GM23338 (cell line): Measurements from ENCODE around the gene TBC1D9. TPM values are rescaled to one million over a fixed set of nuclear protein-coding genes. Genes with fewer than 3 reads are reported as not detected.

Source experiments
- ATAC-seq: fragments of 200-7000 bp; cut with Tn5 transposase; 3 replicates; pipeline ENCODE4 v1.9.1; 2020
- DNase-seq: peaks from one replicate; pipeline ENCODE4 v3.0.0-alpha.2; 2015; ENCODE audit warnings: low spot score
- H2AFZ ChIP-seq: fragments of 200-600 bp; sonication (generic); 2 replicates; pipeline ENCODE4 v1.8.0; 2016; ENCODE audit warnings: antibody characterized with exemption, mild to moderate bottlenecking, moderate library complexity
- H3F3A ChIP-seq: fragments of 200-600 bp; sonication (generic); replicated peaks from 2 replicates; pipeline ENCODE4 v1.8.0; 2017; ENCODE audit warnings: antibody characterized with exemption, mixed run types, low read depth
- H3K27ac ChIP-seq: fragments of 200-600 bp; sonication (generic); 2 replicates; pipeline ENCODE4 v1.6.1; 2016; ENCODE audit warnings: low read depth
- H3K27me3 ChIP-seq: fragments of 200-600 bp; sonication (generic); 2 replicates; pipeline ENCODE4 v1.8.0; 2016; ENCODE audit warnings: mild to moderate bottlenecking, mixed run types, moderate library complexity; ENCODE audit not compliant: insufficient read depth
- H3K36me3 ChIP-seq: fragments of 200-600 bp; sonication (generic); 2 replicates; pipeline ENCODE4 v1.8.0; 2016; ENCODE audit warnings: mild to moderate bottlenecking; ENCODE audit not compliant: insufficient read depth
- H3K4me1 ChIP-seq: fragments of 200-600 bp; sonication (generic); 2 replicates; pipeline ENCODE4 v1.8.0; 2016; ENCODE audit warnings: mild to moderate bottlenecking, moderate library complexity; ENCODE audit not compliant: insufficient read depth
- H3K4me2 ChIP-seq: fragments of 200-600 bp; sonication (generic); 2 replicates; pipeline ENCODE4 v1.7.1; 2017; ENCODE audit warnings: mixed run types
- H3K4me3 ChIP-seq: fragments of 200-600 bp; sonication (generic); 2 replicates; pipeline ENCODE4 v1.6.1; 2016; ENCODE audit warnings: mixed run types
- H3K79me2 ChIP-seq: fragments of 200-600 bp; sonication (generic); replicated peaks from 2 replicates; pipeline ENCODE4 v1.8.0; 2017; ENCODE audit warnings: mild to moderate bottlenecking; ENCODE audit not compliant: insufficient read depth
- H3K9me2 ChIP-seq: fragments of 200-600 bp; sonication (generic); 2 replicates; pipeline ENCODE4 v1.8.0; 2017; ENCODE audit not compliant: insufficient read depth
- H4K20me1 ChIP-seq: fragments of 200-600 bp; sonication (generic); replicated peaks from 2 replicates; pipeline ENCODE4 v1.8.0; 2017; ENCODE audit warnings: mild to moderate bottlenecking; ENCODE audit not compliant: insufficient read depth
- H3K27ac Mint-ChIP-seq: 2 replicates; pipeline ENCODE4 v1.8.0; 2020; ENCODE audit warnings: inconsistent platforms, mild to moderate bottlenecking, moderate library complexity, mixed read lengths
- H3K27me3 Mint-ChIP-seq: 3 replicates; pipeline ENCODE4 v1.8.0; 2022; ENCODE audit warnings: low read depth, mild to moderate bottlenecking, moderate library complexity, mixed read lengths, inconsistent platforms; ENCODE audit not compliant: insufficient read depth, poor library complexity
- H3K36me3 Mint-ChIP-seq: 3 replicates; pipeline ENCODE4 v1.8.0; 2021; ENCODE audit warnings: low read depth, mild to moderate bottlenecking, inconsistent platforms, moderate library complexity, mixed read lengths
- H3K4me1 Mint-ChIP-seq: 3 replicates; pipeline ENCODE4 v1.8.0; 2020; ENCODE audit warnings: mild to moderate bottlenecking, inconsistent platforms, mixed read lengths
- H3K4me3 Mint-ChIP-seq: 3 replicates; pipeline ENCODE4 v1.8.0; 2021; ENCODE audit warnings: moderate library complexity, mild to moderate bottlenecking, inconsistent platforms, mixed read lengths
- H3K9me3 Mint-ChIP-seq: 3 replicates; pipeline ENCODE4 v1.8.0; 2020; ENCODE audit warnings: moderate library complexity, mild to moderate bottlenecking, inconsistent platforms, mixed read lengths
- EZH2 ChIP-seq: fragments of 200-600 bp; sonication (generic); IDR thresholded peaks from one replicate; pipeline ENCODE4 v1.8.0; 2017; ENCODE audit warnings: antibody characterized with exemption, mild to moderate bottlenecking, low read depth; ENCODE audit not compliant: unreplicated experiment
- EZH2phosphoT487 ChIP-seq: fragments of 200-600 bp; sonication (generic); IDR thresholded peaks from one replicate; pipeline ENCODE4 v1.8.1; 2018; ENCODE audit warnings: antibody characterized with exemption; ENCODE audit not compliant: unreplicated experiment
- JUNB ChIP-seq: IDR thresholded peaks from one replicate; pipeline ENCODE4 v1.6.1; 2016; ENCODE audit warnings: antibody characterized with exemption; ENCODE audit not compliant: unreplicated experiment
- NANOG ChIP-seq: IDR thresholded peaks from 2 replicates; pipeline ENCODE4 v1.6.1; 2016; ENCODE audit warnings: antibody characterized with exemption, borderline replicate concordance
- POLR2AphosphoS5 ChIP-seq: IDR thresholded peaks from 2 replicates; pipeline ENCODE4 v1.6.1; 2016; ENCODE audit warnings: antibody characterized with exemption, low read depth
- STAT1 ChIP-seq: IDR thresholded peaks from one replicate; pipeline ENCODE4 v1.6.1; 2016; ENCODE audit warnings: antibody characterized with exemption; ENCODE audit not compliant: unreplicated experiment
- ZNF114 ChIP-seq: fragments of 250-450 bp; sonication (Bioruptor Pico); IDR thresholded peaks from 2 replicates; pipeline ENCODE4 v1.5.0; 2020; ENCODE audit warnings: mild to moderate bottlenecking, moderate library complexity
- ZNF331 ChIP-seq: fragments of 250-450 bp; sonication (Bioruptor Pico); IDR thresholded peaks from 2 replicates; pipeline ENCODE4 v1.5.0; 2020; ENCODE audit warnings: low read depth, mild to moderate bottlenecking, moderate library complexity
- polyA plus RNA-seq: library from polyadenylated mRNA; unstranded; fragments of >200 nt; fragmentation: Nextera tagmentation; extraction: Ambion mirVana; gene quantifications from 2 replicates; pipeline ENCODE4 v1.2.1, GENCODE V29; 2016
- total RNA-seq: library from RNA; depleted of rRNA; stranded (reverse); fragments of >200 nt; shearing (Covaris generic); gene quantifications from 2 replicates; pipeline ENCODE4 v1.2.3, GENCODE V29; 2014
- TF ChIP-seq, protein P1 (sequence below): IDR thresholded peaks from 2 replicates; pipeline ENCODE4 v1.6.1; 2016; ENCODE audit warnings: antibody characterized with exemption
- TF ChIP-seq, protein P2 (sequence below), 2 experiments: fragments of 200-600 bp in 1 of 2; sonication (generic) in 1 of 2; conservative IDR thresholded peaks; 2 replicates each; pipeline versions ENCODE4 v1.5.1 to v1.6.1; 2016 to 2017; ENCODE audit warnings: antibody characterized with exemption in 2 of 2, low read depth in 2 of 2, mild to moderate bottlenecking in 2 of 2, moderate library complexity in 1 of 2

The TBC1D9 gene
- total and polyA plus RNA-seq, 2 experiments from 2014 or later: 0.03 to 0.56 TPM

DNA sequence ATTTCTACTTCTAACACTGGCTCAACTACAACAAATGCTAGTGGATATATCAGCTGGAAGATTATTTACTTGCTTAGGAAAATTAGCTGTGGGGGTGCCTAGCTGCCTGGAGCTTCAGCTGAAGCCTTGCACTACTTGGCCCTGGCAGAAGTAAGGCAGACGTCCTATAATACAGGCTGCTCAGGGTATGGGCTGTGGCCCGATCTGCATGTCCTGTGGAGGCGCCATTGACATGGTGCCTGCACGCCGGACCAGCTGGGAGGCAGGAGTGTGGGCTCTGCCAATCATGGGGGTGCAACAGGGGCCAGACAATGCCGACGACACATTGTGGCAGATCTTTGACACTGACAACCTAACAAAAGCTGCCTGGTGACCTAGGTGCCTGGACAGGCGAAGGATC is 155.8 kb downstream of the TBC1D9 start:
- Mint-ChIP-seq H3K4me1 (peaks cover 6% of the 10 kb centered on the region; the same call in 2 of the 3 replicates), H3K27me3 (no peaks in the 10 kb centered on the region), H3K4me3 (no peak overlapping the region), H3K36me3 (no peaks in the 10 kb centered on the region), H3K9me3 (no peaks in the 10 kb centered on the region), H3K27ac (no peak overlapping the region)
- Histone ChIP-seq H3K27me3 (no peaks in the 10 kb centered on the region), H3K79me2 (no peaks in the 10 kb centered on the region), H3K4me1 (no peaks in the 10 kb centered on the region), H3K36me3 (no peaks in the 10 kb centered on the region), H3K27ac (no peak overlapping the region), H3F3A (no peaks in the 10 kb centered on the region), H3K4me2 (no peak overlapping the region), H4K20me1 (no peaks in the 10 kb centered on the region), H3K4me3 (no peak overlapping the region), H2AFZ (no peak overlapping the region), H3K9me2 (no peaks in the 10 kb centered on the region)
- DNase-seq: no peak
- no peak for TF ChIP-seq NANOG
- TF ChIP-seq EZH2: no peak
- ATAC-seq: peak; percentile 66

DNA sequence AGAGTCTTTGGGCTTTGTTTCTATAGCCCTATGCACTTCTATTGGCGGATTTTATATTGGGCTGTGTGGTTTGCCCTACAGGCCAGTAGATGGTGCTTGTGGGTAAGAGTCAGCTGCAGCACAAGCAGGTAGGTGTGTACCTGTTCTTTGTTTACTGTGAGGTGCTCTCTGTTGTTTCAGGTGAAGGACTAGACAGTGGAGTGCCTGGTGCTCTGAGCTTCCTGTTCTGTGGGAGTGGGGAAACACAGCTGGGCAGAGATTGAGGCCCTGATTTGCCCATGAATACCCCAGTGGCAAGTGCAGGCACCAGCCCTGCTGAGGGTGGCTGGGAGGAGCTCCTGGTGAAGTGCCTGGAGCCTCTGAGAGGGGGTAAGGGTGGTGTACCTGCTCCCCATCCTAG is 161.1 kb downstream of the TBC1D9 start:
- Histone ChIP-seq H3K27me3 (no peaks in the 10 kb centered on the region), H3K4me3 (no peak overlapping the region), H3K36me3 (no peaks in the 10 kb centered on the region), H2AFZ (no peak overlapping the region), H4K20me1 (no peaks in the 10 kb centered on the region), H3F3A (no peaks in the 10 kb centered on the region), H3K4me2 (no peak overlapping the region), H3K79me2 (no peaks in the 10 kb centered on the region), H3K9me2 (no peaks in the 10 kb centered on the region), H3K4me1 (no peaks in the 10 kb centered on the region), H3K27ac (no peak overlapping the region)
- Mint-ChIP-seq H3K4me3 (no peak overlapping the region), H3K27ac (no peak overlapping the region), H3K27me3 (no peaks in the 10 kb centered on the region), H3K9me3 (no peaks in the 10 kb centered on the region), H3K4me1 (no peaks in the 10 kb centered on the region; the same call in 2 of the 3 replicates), H3K36me3 (no peaks in the 10 kb centered on the region)
- DNase-seq (peak; percentile 78), ATAC-seq (peak; percentile 100)
- TF ChIP-seq, protein P1, sequence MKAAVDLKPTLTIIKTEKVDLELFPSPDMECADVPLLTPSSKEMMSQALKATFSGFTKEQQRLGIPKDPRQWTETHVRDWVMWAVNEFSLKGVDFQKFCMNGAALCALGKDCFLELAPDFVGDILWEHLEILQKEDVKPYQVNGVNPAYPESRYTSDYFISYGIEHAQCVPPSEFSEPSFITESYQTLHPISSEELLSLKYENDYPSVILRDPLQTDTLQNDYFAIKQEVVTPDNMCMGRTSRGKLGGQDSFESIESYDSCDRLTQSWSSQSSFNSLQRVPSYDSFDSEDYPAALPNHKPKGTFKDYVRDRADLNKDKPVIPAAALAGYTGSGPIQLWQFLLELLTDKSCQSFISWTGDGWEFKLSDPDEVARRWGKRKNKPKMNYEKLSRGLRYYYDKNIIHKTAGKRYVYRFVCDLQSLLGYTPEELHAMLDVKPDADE: no peak
- TF ChIP-seq, protein P2, sequence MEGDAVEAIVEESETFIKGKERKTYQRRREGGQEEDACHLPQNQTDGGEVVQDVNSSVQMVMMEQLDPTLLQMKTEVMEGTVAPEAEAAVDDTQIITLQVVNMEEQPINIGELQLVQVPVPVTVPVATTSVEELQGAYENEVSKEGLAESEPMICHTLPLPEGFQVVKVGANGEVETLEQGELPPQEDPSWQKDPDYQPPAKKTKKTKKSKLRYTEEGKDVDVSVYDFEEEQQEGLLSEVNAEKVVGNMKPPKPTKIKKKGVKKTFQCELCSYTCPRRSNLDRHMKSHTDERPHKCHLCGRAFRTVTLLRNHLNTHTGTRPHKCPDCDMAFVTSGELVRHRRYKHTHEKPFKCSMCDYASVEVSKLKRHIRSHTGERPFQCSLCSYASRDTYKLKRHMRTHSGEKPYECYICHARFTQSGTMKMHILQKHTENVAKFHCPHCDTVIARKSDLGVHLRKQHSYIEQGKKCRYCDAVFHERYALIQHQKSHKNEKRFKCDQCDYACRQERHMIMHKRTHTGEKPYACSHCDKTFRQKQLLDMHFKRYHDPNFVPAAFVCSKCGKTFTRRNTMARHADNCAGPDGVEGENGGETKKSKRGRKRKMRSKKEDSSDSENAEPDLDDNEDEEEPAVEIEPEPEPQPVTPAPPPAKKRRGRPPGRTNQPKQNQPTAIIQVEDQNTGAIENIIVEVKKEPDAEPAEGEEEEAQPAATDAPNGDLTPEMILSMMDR (conservative IDR thresholded peaks at IDR 0.05; ENCODE audit: low read depth in 2 of 2): peak; percentile 79 to 93

DNA sequence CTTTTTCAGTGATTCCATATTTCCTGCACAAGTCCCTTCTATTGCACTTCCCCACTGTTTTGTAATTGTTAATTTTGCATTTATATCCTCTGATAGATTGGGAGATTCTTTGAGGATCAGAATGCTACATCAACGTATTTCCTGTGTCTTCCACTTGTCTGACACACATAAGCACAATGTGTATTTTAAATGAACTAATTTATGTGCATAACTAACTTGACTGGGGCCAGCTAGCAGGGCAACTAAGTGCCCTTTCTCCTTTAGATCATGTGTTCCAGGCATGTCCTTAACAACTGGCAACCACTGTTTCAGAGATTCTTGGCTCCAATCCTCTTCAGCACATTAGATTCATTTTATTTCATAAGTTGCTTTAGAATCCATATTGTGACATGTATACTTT is 171.7 kb downstream of the TBC1D9 start:
- H3K36me3 Mint-ChIP-seq: no peaks in the 10 kb centered on the region
- no peak for DNase-seq
- no peaks in the 10 kb centered on the region for H3K9me2 ChIP-seq
- H3K27me3 Mint-ChIP-seq: peaks cover 5% of the 10 kb centered on the region
- H3K79me2 ChIP-seq: no peaks in the 10 kb centered on the region
- no peaks in the 10 kb centered on the region for H4K20me1 ChIP-seq
- peaks cover 3% of the 10 kb centered on the region; the same call in 1 of the 2 replicates for H3K27me3 ChIP-seq
- H2AFZ ChIP-seq: 0 out of 2 replicates have a peak overlapping the region, but pooled peaks have one; percentile 19
- H3F3A ChIP-seq: no peaks in the 10 kb centered on the region
- no peak overlapping the region for H3K27ac ChIP-seq
- no peak for ATAC-seq
- H3K4me1 ChIP-seq: no peaks in the 10 kb centered on the region
- H3K4me3 Mint-ChIP-seq: no peak overlapping the region
- H3K4me1 Mint-ChIP-seq: no peaks in the 10 kb centered on the region
- no peak overlapping the region for H3K4me2 ChIP-seq
- no peaks in the 10 kb centered on the region for H3K36me3 ChIP-seq
- no peak overlapping the region for H3K27ac Mint-ChIP-seq
- no peak overlapping the region for H3K4me3 ChIP-seq
- H3K9me3 Mint-ChIP-seq: no peaks in the 10 kb centered on the region
- TF ChIP-seq EZH2phosphoT487: no peak
- TF ChIP-seq, protein P1: no peak
- no peak for TF ChIP-seq JUNB
- TF ChIP-seq ZNF331: no peak
- TF ChIP-seq POLR2AphosphoS5: no peak
- TF ChIP-seq NANOG: no peak
- no peak for TF ChIP-seq EZH2
- no peak for TF ChIP-seq ZNF114 (CRISPR knock-in tag)
- no peak for TF ChIP-seq STAT1
